Renal cortical epithelial cell (primary cell): ENCODE measurements around the gene TRPV3. TPM values are rescaled to one million over a fixed set of nuclear protein-coding genes. Genes with fewer than 3 reads are reported as not detected.
"Not testable (repeated sequence)": the region's sequence is repeated elsewhere in the genome, so short reads cannot be mapped to it uniquely, and the experiment has no call there.

Source experiments
- DNase-seq: peaks from one replicate; pipeline ENCODE4 v3.0.0-alpha.2; 2011; ENCODE audit warnings: low read depth
- total RNA-seq: library from RNA; depleted of rRNA; stranded (reverse); fragments of >200 nt; gene quantifications from 2 replicates; pipeline ENCODE4 v1.2.3, GENCODE V29; 2014

Gene TRPV3
- total RNA-seq, 1 donor from 2014 or later: 0.89 TPM

DNA sequence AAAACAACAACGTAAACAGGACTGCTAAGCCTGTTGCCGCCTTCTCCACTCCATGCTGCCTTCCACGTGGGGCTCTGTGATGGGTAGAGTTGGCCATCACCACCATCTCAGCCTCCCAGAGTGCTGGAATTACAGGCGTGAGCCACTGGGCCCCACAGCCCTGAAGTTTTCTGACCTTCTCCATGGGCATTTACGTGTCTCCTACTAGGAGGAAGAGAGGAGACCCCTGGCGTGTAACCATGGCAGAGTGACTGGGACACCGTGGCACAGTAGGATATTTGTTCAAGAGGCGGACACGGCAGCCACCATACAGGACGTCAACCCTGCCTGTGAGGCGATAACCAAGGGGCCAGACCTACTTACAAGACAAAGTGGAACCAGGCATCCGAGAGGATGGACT, 31.1 kb downstream of the TRPV3 start:
- DNase-seq: no peak

GRCh38 chr17:3524024-3524423, 33.6 kb downstream of the TRPV3 start:
- no peak for DNase-seq

GRCh38 chr17:3519472-3519871, 38.1 kb downstream of the TRPV3 start:
- DNase-seq: not testable (repeated sequence)

DNA sequence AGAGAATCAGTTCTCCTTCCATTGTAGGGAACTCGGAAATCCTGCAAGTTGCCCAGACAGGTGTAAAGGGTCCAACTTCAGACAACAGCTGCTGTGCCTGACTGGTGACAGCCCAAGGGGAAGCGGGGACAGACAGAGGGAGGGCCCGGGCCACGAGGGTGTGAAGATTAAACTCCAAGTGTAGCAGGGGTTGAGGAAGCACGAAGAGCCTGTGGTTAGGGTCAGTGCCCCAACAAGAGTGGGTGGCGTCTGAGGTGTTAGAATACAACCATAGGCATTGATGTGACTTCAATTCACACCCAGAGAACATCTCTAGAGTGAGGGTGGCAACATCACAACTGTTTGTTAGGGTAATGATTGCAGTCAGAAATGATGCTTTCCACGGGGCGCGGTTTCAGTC, 42.7 kb downstream of the TRPV3 start:
- no peak for DNase-seq

GRCh38 chr17:3514167-3514566, 43.4 kb downstream of the TRPV3 start:
- DNase-seq: not testable (repeated sequence)

- no peak for DNase-seq
Observed at GRCh38 chr17:3513305-3514035, 44.1 kb downstream of the TRPV3 start.

DNA sequence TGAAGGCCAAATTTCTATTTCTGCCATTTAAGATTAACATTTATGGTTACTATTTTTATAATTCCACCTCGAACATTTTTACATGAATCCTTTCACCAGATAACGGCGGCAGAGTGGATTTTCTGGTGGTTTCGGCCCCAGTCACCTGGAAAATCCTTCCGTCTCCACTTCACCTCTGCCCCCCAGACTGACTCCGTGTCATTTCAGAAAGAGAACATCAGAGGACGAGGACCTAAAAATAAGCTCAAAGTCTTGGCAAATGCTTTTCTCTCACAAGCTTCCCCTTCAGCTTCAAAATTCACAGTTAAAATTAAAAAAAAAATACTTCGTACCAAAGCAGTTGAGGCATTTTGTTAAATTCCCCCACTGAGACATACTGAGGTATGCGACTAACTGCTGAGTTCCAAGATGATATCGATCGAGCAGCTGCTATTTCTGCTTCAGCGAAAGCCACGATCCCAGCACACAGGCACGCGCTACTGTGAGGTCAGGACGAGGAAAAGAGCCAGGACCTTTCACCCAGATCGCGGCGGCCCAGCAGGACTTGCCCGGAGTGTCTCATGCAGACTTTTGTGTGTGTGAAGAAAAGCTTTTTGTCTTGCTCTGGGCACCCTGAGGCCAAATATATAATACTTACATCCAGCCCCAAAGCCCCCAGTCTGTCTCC, 45.0 kb downstream of the TRPV3 start:
- no peak for DNase-seq

- no peak for DNase-seq
Observed at GRCh38 chr17:3511852-3512504, 45.6 kb downstream of the TRPV3 start.

DNA sequence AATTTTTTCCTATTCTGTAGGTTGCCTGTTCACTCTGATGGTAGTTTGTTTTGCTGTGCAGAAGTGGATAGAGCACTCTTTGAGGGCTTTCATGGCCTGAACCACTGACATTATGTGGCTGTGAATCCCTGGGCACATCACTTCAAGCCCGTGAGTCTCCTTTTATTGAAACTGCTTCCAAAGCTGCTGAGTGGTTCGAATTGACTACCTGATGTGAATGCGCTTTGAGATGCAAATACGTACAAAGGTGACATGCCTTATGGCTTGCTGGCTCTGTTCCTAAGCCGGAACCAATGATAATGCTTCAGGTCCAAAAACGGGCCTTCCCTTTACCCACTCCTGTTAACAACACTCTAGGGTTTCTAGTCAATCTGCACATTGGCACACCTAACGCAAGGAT, 47.5 kb downstream of the TRPV3 start:
- DNase-seq: no peak

GRCh38 chr17:3507869-3508268, 49.7 kb downstream of the TRPV3 start:
- peak; percentile 5 for DNase-seq

GRCh38 chr17:3507071-3507470, 50.5 kb downstream of the TRPV3 start:
- DNase-seq: no peak

GRCh38 chr17:3506054-3506453, 51.6 kb downstream of the TRPV3 start:
- DNase-seq: no peak

DNA sequence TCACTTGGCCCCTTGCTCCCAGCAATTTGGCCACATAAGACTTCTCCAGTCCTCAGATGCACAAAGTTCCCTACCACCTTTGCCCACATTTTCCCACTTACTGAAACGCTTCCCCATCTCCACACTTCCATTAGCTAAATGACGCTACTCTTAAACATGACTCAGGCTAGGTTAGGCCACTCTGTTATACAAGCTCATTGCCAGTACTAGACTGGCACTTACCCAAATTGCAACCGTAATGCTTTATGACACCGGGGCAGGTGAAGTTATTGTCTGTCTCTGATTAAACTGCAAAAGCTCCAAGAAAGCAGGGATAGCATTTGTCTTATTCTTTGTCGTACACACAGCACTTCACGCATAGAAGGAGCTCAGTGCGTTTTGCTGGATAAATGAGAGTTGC, 52.6 kb downstream of the TRPV3 start:
- no peak for DNase-seq

GRCh38 chr17:3503285-3503684, 54.3 kb downstream of the TRPV3 start:
- no peak for DNase-seq

DNA sequence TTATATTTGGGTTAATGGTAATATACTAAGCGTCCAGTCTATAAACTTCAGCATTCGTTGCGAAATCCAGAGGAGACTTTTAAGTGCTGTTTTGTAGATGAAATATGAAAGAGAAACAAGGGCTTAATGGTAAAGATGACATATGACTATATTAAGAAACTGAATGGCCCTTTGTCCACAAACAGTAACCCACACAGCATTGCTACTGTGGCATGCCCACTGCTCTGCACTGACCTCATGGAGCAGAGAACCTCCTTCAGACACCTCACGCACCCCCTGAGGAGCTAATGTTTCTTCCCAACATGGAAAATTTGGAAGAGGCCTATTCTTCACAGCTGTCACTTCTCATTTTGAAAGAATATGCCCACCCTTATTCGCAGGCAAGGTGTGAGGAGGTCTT, 55.1 kb downstream of the TRPV3 start:
- DNase-seq: no peak

DNA sequence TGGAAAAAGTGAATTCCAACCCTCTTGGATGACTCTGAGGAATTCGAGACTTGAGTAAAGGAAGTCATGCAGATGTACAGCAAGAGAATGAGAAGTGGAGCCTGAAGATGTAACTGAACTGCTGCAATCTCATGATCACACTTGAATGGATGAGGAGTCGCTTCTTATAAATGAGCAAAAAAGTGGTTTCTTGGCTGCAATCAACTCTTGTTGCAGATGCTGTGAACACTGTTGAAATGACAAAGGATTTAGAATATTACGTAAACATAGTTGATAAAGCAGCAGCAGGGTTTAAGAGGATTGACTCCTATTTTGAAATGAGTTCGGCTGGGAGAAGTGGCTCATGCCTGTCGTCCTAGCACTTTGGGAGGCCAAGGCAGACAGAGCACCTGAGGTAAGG, 56.3 kb downstream of the TRPV3 start:
- no peak for DNase-seq

GRCh38 chr17:3497101-3497500, 60.5 kb downstream of the TRPV3 start:
- no peak for DNase-seq

GRCh38 chr17:3485481-3486068, 72.0 kb downstream of the TRPV3 start:
- DNase-seq: no peak

GRCh38 chr17:3482852-3483251, 74.8 kb downstream of the TRPV3 start:
- DNase-seq: no peak

GRCh38 chr17:3479988-3480387, 77.6 kb downstream of the TRPV3 start:
- DNase-seq: no peak

DNA sequence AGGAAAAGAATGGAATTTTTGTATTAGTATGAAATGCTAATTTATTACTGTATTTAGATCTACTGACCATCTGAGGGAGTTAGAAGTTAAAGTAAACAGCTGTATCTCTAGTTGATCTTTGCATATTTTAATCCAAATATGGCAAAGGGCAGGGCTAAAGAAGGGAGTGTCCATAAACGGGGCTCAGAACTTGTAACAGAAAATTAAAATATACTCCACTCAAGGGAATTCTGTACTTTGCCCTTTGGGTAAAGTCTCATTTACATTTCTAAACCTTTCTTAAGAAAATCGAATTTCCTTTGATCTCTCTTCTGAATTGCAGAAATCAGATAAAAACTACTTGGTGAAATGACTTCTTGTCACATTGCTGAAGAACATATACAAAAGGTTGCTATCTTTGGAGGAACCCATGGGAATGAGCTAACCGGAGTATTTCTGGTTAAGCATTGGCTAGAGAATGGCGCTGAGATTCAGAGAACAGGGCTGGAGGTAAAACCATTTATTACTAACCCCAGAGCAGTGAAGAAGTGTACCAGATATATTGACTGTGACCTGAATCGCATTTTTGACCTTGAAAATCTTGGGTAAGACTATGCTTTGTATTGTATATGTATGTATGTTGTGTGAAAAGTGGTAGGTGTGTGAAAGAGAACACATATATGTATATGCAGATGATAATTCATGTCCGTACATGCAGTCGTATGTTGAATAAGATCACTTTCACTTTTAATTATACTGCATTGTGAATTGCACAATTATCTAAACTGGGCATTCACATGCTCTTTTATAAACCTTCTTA, 81.6 kb downstream of the TRPV3 start, which contains the start of gene ASPA:
Gene ASPA (plus strand): TSS at position 186 of the 799 bp plus-strand sequence. CDS start 163 bp downstream, at position 349.
- peak; percentile 29 for DNase-seq

DNA sequence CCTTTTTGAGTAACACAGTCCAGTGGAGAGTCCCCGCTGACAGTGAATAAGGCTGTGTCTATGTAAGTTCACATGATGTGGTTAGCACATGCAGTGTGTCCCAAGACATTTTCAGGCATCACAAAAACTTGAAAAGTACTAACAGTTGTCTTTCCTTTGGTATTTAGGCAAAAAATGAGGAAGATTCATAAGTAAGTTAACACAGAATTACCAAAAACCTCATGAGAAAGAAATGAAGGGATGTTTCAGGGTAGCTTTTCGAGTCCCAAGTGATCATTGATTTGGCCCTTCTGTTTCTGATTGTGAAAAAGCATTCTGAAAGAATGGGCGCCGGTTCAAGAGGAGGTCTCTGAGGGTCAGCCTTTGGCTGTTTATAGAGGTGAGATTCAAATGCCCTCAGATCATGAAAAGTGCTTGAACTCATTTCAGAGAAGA, 82.3 kb downstream of the TRPV3 start:
- DNase-seq: peak; percentile 2
